ENCODE data around the gene RNU6-1. TPM values are rescaled to one million over a fixed set of nuclear protein-coding genes. Genes with fewer than 3 reads are reported as not detected.
A peak's percentile ranks its signal among the peaks of the same experiment; 100 is the strongest.

The RNU6-1 gene
- total and polyA plus RNA-seq, 2 donors (not counting 3 experiments of a cell fraction or from before 2014, with no cell fraction given) = not detected

- Histone ChIP-seq H3K4me3 (replicated peaks in 1 of 3; ENCODE audit: insufficient read depth in 1 of 3, low read depth in 1 of 3, low read length in 3 of 3) (no peak overlapping the region), H4K20me1 (replicated peaks; ENCODE audit: control insufficient read depth, extremely low read depth, insufficient read depth, low read length) (no peaks in the 10 kb centered on the region), H3K36me3 (ENCODE audit: control insufficient read depth in 2 of 2, extremely low read depth in 1 of 2, insufficient read depth in 2 of 2, low read length in 2 of 2) (no peaks in the 10 kb centered on the region), H3K79me2 (ENCODE audit: control insufficient read depth, insufficient read depth, low read length) (no peaks in the 10 kb centered on the region), H3K4me1 (ENCODE audit: control insufficient read depth, extremely low read depth, insufficient read depth, low read length) (peaks cover 17% of the 10 kb centered on the region), H3K9ac (replicated peaks; ENCODE audit: extremely low read depth, insufficient read depth, low read length) (no peak overlapping the region), H3K9me3 (replicated peaks; ENCODE audit: control insufficient read depth, insufficient read depth, low read length) (no peaks in the 10 kb centered on the region), H3K27me3 (ENCODE audit: control insufficient read depth in 2 of 2, insufficient read depth in 2 of 2, low read length in 2 of 2) (peaks cover 0 to 3% of the 10 kb centered on the region in 2 experiments), H3K4me2 (ENCODE audit: insufficient read depth, low read length) (no peak overlapping the region), H2AFZ (ENCODE audit: low read depth, low read length) (peak overlapping the region; percentile 0), H3K9me1 (replicated peaks; ENCODE audit: control insufficient read depth, extremely low read depth, insufficient read depth, low read length) (no peaks in the 10 kb centered on the region), H3K27ac (ENCODE audit: insufficient read depth, low read depth, low read length) (no peak overlapping the region)
- no TSS peak for BruUV-seq (replicated peaks)
- dilution Hi-C loops (cut with MboI; ENCODE audit: extremely low pct_ligation_motif_present, low sequenced_read_pairs) = no loop called here
- CTCF ChIA-PET = interaction anchor here (1.2 to 1.8 kb wide), 3 partner anchors 13 to 387 kb away, joined by 3 to 5 read pairs (median 5); no protein-coding TSS in a partner anchor
- POLR2A ChIA-PET = no interaction called here
- TF ChIP-seq FOS (IDR thresholded peaks at IDR 0.05; ENCODE audit: borderline replicate concordance, insufficient read depth, low read length) (no peak), EZH2 (IDR thresholded peaks at IDR 0.05; ENCODE audit: borderline replicate concordance, low read depth, low read length, severe bottlenecking) (no peak), JUN (IDR thresholded peaks at IDR 0.05; ENCODE audit: borderline replicate concordance, insufficient read depth, insufficient read length, low read depth) (no peak), POLR2A (IDR thresholded peaks at IDR 0.05; ENCODE audit: low read depth, low read length) (no peak), MYC (IDR thresholded peaks at IDR 0.05; ENCODE audit: low read depth, low read length) (no peak), POLR2AphosphoS5 (IDR thresholded peaks at IDR 0.05; ENCODE audit: insufficient read depth, low read depth, low read length) (no peak), GATA2 (IDR thresholded peaks at IDR 0.05; ENCODE audit: insufficient read depth, insufficient read length, low read depth, low read length) (no peak)
- TF ChIP-seq, protein P1, sequence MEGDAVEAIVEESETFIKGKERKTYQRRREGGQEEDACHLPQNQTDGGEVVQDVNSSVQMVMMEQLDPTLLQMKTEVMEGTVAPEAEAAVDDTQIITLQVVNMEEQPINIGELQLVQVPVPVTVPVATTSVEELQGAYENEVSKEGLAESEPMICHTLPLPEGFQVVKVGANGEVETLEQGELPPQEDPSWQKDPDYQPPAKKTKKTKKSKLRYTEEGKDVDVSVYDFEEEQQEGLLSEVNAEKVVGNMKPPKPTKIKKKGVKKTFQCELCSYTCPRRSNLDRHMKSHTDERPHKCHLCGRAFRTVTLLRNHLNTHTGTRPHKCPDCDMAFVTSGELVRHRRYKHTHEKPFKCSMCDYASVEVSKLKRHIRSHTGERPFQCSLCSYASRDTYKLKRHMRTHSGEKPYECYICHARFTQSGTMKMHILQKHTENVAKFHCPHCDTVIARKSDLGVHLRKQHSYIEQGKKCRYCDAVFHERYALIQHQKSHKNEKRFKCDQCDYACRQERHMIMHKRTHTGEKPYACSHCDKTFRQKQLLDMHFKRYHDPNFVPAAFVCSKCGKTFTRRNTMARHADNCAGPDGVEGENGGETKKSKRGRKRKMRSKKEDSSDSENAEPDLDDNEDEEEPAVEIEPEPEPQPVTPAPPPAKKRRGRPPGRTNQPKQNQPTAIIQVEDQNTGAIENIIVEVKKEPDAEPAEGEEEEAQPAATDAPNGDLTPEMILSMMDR (IDR thresholded peaks at IDR 0.05; ENCODE audit: extremely low read depth in 1 of 2, insufficient read depth in 1 of 2, low read depth in 1 of 2, low read length in 2 of 2) = no peak
- TF ChIP-seq, protein P2, sequence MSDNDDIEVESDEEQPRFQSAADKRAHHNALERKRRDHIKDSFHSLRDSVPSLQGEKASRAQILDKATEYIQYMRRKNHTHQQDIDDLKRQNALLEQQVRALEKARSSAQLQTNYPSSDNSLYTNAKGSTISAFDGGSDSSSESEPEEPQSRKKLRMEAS (IDR thresholded peaks at IDR 0.05; ENCODE audit: insufficient read depth, insufficient read length) = no peak
- intact Hi-C loops (cut with micrococcal nuclease) = no loop called here
- peak; percentile 92 for FAIRE-seq
- peak; percentile 96 for DNase-seq (ENCODE audit: low read depth, low spot score)
Measured at GRCh38 chr15:67843571-67844387, 3.9 kb upstream of the RNU6-1 start.

All from endothelial cell of umbilical vein (primary cell).